Skeletal muscle satellite cell (primary cell): ENCODE measurements around the gene ALOX12B. TPM values are rescaled to one million over a fixed set of nuclear protein-coding genes. Genes with fewer than 3 reads are reported as not detected.

Experiments used
- H3K27me3 ChIP-seq: 2 replicates; pipeline ENCODE4 v1.7.0; 2013; ENCODE audit warnings: low read length; ENCODE audit not compliant: control insufficient read depth, insufficient read depth
- H3K36me3 ChIP-seq: 2 replicates; pipeline ENCODE4 v1.7.0; 2013; ENCODE audit warnings: mild to moderate bottlenecking, control low read depth, low read length; ENCODE audit not compliant: insufficient read depth
- H3K4me1 ChIP-seq: 2 replicates; pipeline ENCODE4 v1.7.0; 2013; ENCODE audit warnings: low read length; ENCODE audit not compliant: control insufficient read depth, insufficient read depth
- H3K4me2 ChIP-seq: 2 replicates; pipeline ENCODE4 v1.7.0; 2013; ENCODE audit warnings: mild to moderate bottlenecking, low read length
- H3K4me3 ChIP-seq: 2 replicates; pipeline ENCODE4 v1.7.0; 2013; ENCODE audit warnings: low read length
- H3K9ac ChIP-seq: 2 replicates; pipeline ENCODE4 v1.7.0; 2013; ENCODE audit warnings: mild to moderate bottlenecking, low read depth, low read length, moderate library complexity
- H3K9me3 ChIP-seq: replicated peaks from 2 replicates; pipeline ENCODE4 v1.7.0; 2013; ENCODE audit warnings: mild to moderate bottlenecking, control low read depth, low read length
- total RNA-seq: library from RNA; depleted of rRNA; stranded (reverse); fragments of >200 nt; gene quantifications from 2 replicates; pipeline ENCODE4 v1.2.3, GENCODE V29; 2012; rRNA removed

Gene ALOX12B
- under 0.01 TPM in 1 of 2 replicates, not detected in the other for total RNA-seq

GRCh38 chr17:8087075-8087951 lies at the start of gene ALOX12B:
Gene ALOX12B, minus strand, starts transcription at chr17:8087716. Its CDS starts 274 bp downstream, at chr17:8087442.
- Histone ChIP-seq H3K4me2 (no peak within 1 kb of the TSS), H3K9me3 (no peaks in the 10 kb centered on the region), H3K36me3 (no peaks in the 10 kb centered on the region), H3K4me1 (no peaks in the 10 kb centered on the region), H3K9ac (no peak within 1 kb of the TSS), H3K4me3 (no peak within 1 kb of the TSS), H3K27me3 (peaks cover 87% of the 10 kb centered on the region)

DNA sequence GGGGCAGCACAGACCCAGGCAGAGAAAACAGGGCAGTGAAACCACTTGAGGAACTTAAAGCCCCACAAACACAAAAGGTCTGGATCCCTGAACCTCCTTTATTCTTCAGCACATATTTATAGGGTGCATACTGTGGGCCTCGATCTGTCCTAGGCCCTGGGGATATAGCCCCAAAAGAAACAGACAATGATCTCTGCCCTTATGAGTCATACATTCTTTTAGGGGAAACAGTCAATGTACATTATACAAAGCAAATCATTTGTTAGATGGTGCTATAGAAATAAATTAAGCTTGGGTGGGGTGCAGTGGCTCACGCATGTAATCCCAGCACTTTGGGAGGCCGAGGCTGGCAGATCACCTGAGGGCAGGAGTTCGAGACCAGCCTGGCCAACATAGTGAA lies 46.4 kb upstream of the ALOX12B start:
- H3K4me3 ChIP-seq, result no peak overlapping the region
- H3K4me1 ChIP-seq, result peaks cover 5% of the 10 kb centered on the region
- no peaks in the 10 kb centered on the region for H3K9me3 ChIP-seq
- no peak overlapping the region for H3K4me2 ChIP-seq
- no peaks in the 10 kb centered on the region for H3K27me3 ChIP-seq
- H3K9ac ChIP-seq, result no peak overlapping the region
- no peaks in the 10 kb centered on the region for H3K36me3 ChIP-seq

DNA sequence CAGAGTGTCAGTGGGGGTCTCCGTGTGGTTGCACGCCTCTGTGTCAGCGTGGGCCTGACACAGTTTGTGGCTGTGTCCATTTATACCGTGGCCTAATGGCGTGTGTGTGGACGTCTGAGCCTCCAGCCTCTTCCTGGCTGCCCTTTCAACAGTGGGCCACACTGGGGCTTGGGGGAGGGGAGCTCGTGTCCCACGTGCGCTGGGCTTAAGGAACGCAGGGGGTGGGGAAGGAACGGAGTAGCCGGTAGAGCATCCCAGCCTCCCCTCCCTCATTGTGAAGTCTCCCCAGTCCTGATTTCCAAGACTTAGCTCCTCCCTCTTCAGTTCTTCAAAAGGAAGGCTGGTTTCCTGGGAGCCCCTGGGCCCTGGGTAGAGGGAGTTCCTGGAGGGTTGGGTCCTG lies 45.9 kb upstream of the ALOX12B start:
- no peaks in the 10 kb centered on the region for H3K27me3 ChIP-seq
- H3K4me1 ChIP-seq, result peaks cover 4% of the 10 kb centered on the region
- H3K4me2 ChIP-seq, result no peak overlapping the region
- no peak overlapping the region for H3K4me3 ChIP-seq
- no peaks in the 10 kb centered on the region for H3K36me3 ChIP-seq
- H3K9me3 ChIP-seq, result no peaks in the 10 kb centered on the region
- H3K9ac ChIP-seq, result no peak overlapping the region

DNA sequence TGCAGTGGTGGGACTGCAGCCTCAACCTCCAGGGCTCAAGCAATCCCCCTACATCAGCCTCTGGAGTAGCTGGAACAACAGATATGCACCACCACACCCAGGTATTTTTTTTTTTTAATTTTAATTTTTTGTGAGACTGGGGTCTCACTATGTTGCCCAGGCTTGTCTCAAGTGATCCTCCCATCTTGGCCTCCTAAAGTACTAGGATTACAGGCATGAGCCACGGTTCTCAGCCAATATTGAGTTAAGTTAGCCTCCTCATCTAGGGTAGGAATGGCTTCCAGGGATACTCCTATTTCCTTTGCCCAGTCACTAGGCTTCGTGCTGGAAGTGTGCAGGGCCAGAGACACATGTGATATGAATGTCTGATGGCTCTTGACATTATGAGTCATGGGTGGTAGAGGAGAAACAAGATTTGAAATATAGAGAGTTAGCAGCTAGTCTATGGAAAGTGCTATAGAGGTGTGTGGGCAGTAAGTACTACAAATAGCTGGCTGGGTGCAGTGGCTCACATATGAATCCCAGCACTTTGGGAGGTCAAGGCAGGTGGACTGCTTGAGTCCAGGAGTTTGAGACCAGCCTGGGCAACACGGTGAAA lies 44.4 kb upstream of the ALOX12B start:
- no peak overlapping the region for H3K4me2 ChIP-seq
- H3K36me3 ChIP-seq, result no peaks in the 10 kb centered on the region
- H3K4me3 ChIP-seq, result no peak overlapping the region
- H3K9me3 ChIP-seq, result no peaks in the 10 kb centered on the region
- H3K9ac ChIP-seq, result no peak overlapping the region
- peaks cover 4% of the 10 kb centered on the region for H3K4me1 ChIP-seq
- no peaks in the 10 kb centered on the region for H3K27me3 ChIP-seq

GRCh38 chr17:8128125-8128784 lies 40.7 kb upstream of the ALOX12B start:
- peaks cover 29% of the 10 kb centered on the region for H3K4me1 ChIP-seq
- H3K36me3 ChIP-seq, result no peaks in the 10 kb centered on the region
- no peaks in the 10 kb centered on the region for H3K9me3 ChIP-seq
- H3K27me3 ChIP-seq, result no peaks in the 10 kb centered on the region
- no peak overlapping the region for H3K9ac ChIP-seq
- no peak overlapping the region for H3K4me3 ChIP-seq
- H3K4me2 ChIP-seq, result no peak overlapping the region

GRCh38 chr17:8126491-8127066 lies 39.1 kb upstream of the ALOX12B start:
- H3K36me3 ChIP-seq, result no peaks in the 10 kb centered on the region
- peak overlapping the region; percentile 71 for H3K4me3 ChIP-seq
- no peaks in the 10 kb centered on the region for H3K9me3 ChIP-seq
- H3K4me1 ChIP-seq, result peaks cover 38% of the 10 kb centered on the region
- peak overlapping the region; percentile 89 for H3K4me2 ChIP-seq
- H3K9ac ChIP-seq, result peak overlapping the region; percentile 54
- H3K27me3 ChIP-seq, result no peaks in the 10 kb centered on the region

DNA sequence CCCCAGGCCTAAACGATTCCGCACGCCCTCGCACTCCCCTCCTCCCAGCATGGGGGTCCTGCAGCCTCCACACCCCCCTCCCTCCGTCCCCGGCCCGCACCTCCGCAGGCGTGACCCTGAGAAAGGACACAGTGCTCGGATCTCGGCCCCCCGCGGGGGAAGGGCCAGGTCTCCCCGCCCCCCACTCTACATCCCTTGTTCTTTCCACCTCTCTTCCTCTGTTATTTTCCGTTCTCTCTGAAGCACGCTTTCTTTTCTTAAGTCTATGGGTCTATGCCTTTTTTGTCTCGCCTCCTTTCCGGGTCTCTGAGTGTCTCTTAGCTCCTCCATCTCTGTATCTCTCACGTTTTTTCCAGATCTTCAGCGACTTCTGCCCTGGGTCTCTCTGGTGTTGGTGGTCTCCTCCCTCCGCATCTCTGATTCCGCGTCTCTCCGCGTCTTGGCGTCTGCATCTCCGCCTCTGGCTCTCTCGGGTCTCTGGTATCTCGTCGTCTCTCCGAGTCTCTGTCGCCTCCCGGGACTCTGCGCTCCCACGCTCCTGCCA lies 38.5 kb upstream of the ALOX12B start:
- Histone ChIP-seq H3K9ac (peak overlapping the region; percentile 47), H3K4me2 (peak overlapping the region; percentile 89), H3K9me3 (no peaks in the 10 kb centered on the region), H3K4me3 (peak overlapping the region; percentile 68), H3K27me3 (no peaks in the 10 kb centered on the region), H3K4me1 (peaks cover 39% of the 10 kb centered on the region), H3K36me3 (no peaks in the 10 kb centered on the region)

GRCh38 chr17:8125154-8125946 lies 37.8 kb upstream of the ALOX12B start:
- Histone ChIP-seq H3K27me3 (no peaks in the 10 kb centered on the region), H3K4me1 (peaks cover 42% of the 10 kb centered on the region), H3K9ac (peak overlapping the region; percentile 47)

GRCh38 chr17:8124350-8125153 lies 37.0 kb upstream of the ALOX12B start:
- Histone ChIP-seq H3K27me3 (no peaks in the 10 kb centered on the region), H3K4me3 (peak overlapping the region; percentile 72), H3K9me3 (no peaks in the 10 kb centered on the region), H3K4me2 (peak overlapping the region; percentile 89), H3K4me1 (peaks cover 42% of the 10 kb centered on the region), H3K36me3 (no peaks in the 10 kb centered on the region), H3K9ac (peak overlapping the region; percentile 60)

More at GRCh38 chr17:8125154-8125946, 37.8 kb upstream of the ALOX12B start:
- Histone ChIP-seq H3K36me3 (no peaks in the 10 kb centered on the region), H3K9me3 (no peaks in the 10 kb centered on the region), H3K4me2 (peak overlapping the region; percentile 89), H3K4me3 (peak overlapping the region; percentile 68)
